Right lung (tissue), 5 donors: ENCODE data around the gene ITPK1. TPM values are rescaled to one million over a fixed set of nuclear protein-coding genes. Genes with fewer than 3 reads are reported as not detected.

Experiments
- DNase-seq, 2 donors: peaks; one replicate each; pipeline ENCODE4 v3.0.0-alpha.2; 2013
- polyA plus RNA-seq, 5 donors: library from polyadenylated mRNA; unstranded; fragments of 120-200 nt; gene quantifications; one replicate each; pipeline versions ENCODE4 v1.2.1 to v1.2.3, GENCODE V29; 2013; ENCODE audit warnings: inconsistent platforms in 1 of 5, low replicate concordance in 1 of 5; ENCODE audit not compliant: insufficient read length in 5 of 5, insufficient read depth in 1 of 5

The ITPK1 gene
- polyA plus RNA-seq, 5 donors: 17.4 to 26.1 (median 19.9) TPM

DNA sequence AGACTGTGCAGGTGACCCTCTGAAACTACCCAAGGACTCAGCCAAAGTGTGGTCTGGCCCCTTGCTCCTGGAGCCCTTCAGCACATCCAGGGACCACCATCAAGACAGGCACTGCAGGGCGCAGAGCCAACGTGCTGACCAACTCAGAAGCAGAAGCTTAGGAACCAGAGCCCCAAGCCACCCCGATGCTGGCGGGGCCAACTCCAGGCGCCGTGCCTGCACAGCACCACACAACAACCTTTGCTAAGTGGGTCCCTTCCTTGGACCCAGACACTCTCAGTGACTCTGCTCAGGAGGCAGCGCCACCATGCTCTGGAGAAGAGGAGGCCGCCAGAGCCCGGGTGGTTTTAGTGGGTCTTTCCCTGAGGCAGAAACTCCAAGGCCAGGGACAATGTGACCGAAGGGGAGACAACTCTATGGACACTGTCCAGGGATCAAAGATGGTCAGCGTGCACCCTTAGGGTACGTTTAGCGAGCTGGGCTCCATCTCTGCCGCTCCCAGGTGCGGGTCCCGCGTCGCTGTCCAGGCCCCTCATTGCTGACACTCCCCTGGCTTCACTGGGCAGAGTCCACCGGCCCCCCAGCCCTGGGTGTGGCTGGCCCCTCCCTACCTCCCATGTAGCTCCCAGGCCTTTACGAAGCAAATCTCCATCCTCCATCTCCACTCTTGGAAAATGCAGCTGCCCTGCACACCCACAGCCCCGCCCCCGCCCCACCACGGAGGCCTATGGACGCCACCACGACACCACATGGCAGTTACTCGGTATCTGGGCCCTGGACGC lies 176.6 kb downstream of the ITPK1 start:
- no peak for DNase-seq

DNA sequence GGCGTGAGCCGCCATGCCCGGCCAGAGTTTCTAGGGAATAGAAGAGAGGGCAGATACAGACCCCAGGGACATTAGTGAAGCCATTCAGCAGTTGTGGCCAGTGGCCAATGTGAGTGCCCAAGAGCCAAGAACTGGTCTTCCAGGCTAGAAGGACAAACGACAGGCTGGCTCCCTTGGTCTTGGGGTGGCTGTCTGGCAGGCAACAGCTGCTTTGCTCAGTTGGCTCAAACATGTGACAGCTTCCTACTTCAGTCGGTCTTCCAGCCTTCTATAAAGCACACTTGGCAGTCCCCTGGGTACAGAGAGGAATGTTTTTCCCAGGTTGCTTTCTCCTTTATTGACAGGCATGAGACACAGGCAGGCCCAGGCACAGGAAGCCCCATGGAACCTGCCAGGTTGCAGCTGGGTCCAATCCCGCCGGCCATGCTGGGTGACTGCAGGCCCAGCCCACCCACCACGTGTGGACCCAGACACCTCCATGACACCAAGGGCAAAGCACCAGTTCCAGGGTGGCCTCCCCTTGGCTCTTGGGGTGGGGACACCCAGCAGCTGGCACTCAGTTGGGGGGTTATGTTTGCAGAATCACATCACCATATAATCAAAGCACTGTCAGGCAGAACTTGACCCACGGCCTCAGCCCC lies 177.4 kb downstream of the ITPK1 start:
- DNase-seq: no peak

DNA sequence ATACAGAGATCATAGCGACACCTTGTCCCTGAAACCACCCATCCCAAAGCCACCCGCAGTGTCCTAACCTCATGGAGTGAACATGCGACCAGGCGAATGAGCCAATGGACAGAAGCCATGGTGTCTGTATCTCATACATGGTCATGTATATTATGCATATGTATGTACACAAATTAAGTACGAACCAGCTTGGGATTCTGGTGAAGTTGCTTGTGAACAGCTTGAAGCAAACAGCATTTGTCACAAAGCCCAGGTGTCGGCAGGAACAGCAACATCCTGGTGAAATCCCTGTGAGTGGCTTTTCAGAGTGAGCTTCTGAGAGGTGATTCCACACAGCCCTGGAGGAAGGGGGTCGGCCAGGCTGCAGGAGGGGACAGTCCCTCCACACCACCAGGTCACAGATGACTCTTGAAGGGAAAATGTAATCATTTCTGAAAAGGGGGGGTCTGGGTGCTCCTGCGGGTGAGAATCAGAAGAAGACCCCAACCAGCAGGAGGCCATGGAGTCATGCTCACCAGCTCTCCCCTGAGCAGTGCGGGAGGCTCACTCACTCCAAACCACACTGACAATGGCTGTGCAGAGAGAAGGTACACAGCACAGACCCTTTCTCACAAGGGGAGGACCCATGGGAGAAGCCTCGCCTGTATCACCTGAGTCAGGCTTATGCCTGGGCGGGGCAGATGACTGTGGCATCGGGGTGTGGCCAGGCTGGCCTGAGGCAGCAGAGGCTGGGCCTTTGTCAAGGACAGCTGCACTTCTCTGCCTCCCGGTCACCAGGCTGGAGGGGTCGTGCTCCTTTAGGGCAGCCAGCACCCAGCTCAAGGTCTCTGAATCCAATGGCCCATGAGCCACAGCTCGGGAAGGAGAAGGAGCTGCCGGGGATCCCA lies 178.4 kb downstream of the ITPK1 start:
- DNase-seq: no peak

DNA sequence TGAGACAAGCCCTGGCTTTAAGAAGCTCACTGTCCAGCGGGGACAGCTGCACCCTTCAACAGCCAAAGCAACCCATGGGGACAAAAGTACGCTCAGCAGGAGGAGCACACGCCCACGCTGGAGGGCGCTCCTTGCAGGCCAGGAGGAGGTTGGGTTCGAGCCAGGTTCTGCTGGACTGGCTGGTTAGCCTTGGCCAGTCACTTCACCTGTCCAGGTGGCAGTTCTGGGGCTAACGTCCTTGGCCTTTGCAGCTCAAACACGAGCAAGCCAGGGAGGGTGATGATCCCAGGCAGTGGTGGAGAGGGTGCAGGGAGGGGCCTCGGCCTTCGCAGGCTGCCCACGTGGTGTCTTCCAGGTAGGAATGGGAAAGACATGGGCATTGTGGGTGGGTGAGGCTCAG lies 179.6 kb downstream of the ITPK1 start:
- DNase-seq: no peak

DNA sequence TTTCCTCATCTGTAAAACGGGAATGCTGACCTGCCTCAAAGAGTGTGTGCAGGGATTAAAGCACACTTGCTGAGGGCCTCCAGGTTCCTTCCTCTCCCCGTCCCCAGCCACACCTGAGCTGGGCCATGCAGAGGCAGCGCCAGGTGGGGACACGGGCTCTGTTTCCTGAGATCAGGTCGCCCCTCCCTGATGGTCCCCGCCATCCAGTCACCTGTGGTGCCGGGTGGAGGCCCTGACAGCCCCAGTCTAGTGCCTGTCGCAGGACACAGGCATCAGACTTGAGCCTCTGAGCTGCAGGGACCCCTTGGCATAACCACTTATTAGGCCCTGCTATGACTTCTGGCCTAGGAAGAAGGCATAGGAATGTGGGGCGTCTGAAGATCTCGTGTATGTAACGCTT lies 180.3 kb downstream of the ITPK1 start:
- DNase-seq: no peak

DNA sequence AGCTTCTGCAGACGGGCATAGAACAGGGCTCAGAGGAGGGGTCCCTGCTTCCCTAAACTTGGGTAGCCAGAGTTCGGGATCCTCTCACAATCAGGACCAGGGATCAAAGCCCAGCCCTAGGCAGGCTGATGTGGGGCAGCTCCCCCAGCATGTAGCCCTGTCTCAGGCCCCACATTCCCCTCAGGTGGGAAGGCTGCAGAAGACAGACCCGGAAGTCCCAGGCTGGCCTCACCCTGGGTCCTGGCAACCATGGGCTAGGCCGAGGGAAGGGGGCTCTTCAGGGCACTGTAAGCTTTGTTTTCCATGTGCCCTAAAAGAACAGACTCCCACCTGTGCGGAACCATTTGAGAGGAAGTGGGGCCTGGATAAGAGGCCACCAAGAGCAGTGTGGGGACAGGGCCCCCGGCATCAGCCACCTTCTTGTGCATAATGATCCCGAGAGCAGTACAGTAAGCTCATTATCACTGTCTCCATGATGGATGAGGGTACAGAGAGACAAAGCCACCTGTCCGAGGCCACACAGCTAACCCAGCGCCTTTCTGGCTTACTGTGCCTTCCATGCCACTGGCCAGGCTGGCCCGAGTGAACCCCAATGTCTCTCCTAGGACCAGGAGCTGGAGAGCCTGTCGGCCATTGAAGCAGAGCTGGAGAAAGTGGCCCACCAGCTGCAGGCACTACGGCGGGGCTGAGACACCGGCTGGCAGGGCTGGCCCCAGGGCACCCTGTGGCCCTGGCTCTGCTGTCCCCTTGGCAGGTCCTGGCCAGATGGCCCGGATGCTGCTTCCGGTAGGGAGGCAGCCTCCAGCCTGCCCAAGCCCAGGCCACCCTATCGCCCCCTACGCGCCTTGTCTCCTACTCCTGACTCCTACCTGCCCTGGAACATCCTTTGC lies 181.3 kb downstream of the ITPK1 start:
- DNase-seq: no peak

DNA sequence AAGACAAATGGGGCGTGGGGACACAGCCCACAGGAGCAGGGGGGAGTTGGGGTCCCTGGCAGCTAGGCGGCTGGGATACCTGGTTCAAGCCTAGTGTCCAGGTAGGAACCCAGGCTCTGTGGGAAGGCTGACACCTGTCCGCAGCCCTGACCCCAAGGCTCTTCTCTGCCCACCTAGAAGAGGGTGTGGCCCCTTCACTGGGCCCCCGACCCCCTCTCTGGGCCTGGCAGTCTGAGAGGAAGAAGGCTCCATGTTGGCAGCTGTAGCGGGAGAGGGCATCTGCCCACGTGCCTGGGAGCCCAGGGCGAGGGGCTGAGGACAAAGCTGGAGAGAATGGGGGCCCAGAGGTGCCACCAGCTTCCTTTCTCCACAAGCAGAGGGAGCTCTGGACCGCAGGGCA lies 182.2 kb downstream of the ITPK1 start:
- DNase-seq: no peak

DNA sequence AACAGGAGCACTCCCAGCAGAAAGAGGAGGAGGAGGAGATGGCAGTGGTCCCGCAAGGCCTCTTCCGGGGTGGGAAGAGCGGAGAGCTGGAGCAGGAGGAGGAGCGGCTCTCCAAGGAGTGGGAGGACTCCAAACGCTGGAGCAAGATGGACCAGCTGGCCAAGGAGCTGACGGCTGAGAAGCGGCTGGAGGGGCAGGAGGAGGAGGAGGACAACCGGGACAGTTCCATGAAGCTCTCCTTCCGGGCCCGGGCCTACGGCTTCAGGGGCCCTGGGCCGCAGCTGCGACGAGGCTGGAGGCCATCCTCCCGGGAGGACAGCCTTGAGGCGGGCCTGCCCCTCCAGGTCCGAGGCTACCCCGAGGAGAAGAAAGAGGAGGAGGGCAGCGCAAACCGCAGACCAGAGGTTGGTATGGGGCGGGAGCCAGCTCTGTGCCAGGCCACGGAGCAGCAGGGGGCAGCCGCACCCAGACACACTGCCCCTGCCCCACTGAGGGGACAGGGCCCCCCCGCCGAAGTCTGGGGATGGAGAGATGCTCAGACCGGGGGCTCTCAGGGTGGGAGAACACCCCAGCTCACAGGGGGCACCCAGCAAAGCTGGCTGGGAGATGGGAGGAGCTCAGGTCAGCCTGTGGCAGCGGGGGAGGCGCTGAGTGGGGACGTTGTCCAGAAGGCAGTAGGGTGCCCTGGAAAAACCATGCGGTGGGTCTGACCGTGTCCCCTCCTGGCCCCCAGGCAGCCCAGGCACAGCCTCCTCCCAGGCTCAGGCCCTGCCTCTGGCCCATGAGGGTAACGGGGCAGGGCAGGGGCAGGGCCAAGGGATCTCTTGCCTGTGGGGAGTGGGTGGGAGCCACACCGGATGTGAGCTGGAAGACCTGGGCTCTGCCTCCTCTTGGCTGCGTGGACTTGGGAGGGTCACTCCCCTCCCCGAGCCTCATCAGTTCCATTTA lies 183.0 kb downstream of the ITPK1 start:
- DNase-seq: no peak

DNA sequence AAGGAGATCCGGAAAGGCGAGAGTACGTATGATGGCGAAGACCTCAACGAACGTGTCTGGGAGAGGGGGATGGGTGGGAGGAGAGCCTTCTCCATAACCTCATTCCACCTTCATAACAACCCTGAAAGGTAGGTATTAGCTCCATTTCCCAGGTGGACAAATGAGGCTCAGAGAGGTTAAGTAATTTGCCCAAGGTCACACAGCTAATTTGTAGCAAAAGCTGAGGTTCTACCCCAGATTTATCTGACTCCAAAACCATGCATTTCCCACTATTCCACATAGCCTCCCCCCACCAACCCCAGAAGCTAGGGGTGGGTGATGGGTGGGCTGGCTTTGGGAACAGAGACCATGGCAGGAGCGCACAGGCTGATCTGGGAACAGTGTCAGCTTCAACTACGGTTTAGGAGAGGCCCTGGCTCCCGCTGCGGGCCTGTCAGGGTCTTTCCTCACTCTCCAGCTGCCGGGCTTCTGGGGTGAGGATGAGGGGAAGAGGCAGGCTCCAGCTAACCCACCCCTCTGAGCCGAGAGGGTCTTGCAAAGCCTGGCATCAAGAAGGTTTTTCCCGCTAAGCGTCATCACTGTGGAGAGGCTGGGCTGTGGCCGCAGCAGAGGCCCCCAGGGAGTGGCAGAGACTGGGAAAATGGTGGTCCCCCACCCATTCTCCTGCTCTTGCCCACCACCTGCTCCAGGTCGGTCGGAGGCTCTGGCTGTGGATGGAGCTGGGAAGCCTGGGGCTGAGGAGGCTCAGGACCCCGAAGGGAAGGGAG lies 183.9 kb downstream of the ITPK1 start:
- no peak for DNase-seq

DNA sequence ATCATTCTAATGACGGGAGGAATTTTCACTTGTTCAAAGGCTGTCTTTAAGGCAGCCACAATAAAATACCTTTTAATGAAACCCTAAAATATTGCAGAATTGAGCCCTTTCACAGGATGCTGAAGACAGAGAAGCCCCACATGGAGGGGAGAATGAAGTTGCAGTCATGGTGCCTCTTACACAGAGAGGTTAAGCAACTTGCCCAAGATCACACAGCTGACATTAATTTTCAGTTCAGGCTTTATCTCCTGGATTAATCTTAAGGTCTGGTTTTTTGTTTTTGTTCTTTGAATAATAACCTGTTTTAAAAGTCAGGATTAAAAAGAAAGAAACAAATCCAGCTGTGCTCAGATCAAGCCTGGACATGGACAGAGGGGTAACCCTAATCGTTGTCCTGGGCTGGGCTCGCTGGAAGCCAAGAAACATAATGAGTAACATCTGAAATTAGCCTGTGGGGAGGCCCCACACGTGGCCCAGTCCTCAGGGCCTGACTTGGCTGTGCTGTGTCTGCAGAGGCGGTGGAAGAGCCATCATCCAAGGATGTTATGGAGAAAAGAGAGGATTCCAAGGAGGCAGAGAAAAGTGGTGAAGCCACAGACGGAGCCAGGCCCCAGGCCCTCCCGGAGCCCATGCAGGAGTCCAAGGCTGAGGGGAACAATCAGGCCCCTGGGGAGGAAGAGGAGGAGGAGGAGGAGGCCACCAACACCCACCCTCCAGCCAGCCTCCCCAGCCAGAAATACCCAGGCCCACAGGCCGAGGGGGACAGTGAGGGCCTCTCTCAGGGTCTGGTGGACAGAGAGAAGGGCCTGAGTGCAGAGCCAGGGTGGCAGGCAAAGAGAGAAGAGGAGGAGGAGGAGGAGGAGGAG lies 184.8 kb downstream of the ITPK1 start:
- no peak for DNase-seq

DNA sequence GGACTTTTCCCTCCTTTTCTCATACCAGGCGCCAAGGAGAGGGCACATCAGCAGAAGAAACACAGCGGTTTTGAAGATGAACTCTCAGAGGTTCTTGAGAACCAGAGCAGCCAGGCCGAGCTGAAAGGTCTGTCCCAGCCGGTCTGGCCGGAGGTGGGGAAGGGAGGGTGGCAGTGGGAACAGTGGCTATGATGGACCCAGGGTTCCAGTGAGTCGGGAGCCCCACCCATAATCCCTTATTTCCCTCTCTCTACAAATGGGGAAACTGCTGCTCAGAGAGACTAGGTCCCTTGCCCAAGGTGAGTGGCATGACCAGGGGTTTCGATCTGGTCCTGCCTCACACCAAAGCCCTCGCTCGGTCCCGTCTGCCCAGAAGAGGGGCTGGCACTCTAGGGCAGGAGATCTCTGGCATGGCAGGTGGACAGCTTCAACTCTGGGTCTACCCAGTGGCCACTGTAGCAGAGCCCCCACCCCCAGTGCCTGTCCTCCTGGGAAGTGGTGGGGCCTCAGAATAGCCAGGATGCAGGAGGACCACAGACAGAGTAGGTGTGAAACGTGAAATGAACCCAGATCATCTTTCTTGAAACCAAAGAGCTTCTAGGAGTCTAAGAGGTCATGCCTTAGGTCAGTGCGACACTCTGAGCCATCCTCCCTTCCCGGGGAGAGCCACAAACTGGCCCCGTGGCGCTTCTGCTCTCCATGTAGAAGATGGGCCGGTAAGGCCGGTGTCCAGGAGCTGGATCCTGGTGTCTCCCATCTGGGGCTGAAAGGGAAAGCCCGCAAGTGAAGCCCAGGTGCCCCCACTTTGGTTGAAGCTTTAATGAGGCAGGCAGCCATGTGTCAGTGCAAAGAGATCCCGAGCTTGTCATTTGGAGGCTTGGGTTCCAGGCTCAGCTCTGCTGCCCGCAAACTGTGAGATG lies 185.8 kb downstream of the ITPK1 start:
- no peak for DNase-seq

DNA sequence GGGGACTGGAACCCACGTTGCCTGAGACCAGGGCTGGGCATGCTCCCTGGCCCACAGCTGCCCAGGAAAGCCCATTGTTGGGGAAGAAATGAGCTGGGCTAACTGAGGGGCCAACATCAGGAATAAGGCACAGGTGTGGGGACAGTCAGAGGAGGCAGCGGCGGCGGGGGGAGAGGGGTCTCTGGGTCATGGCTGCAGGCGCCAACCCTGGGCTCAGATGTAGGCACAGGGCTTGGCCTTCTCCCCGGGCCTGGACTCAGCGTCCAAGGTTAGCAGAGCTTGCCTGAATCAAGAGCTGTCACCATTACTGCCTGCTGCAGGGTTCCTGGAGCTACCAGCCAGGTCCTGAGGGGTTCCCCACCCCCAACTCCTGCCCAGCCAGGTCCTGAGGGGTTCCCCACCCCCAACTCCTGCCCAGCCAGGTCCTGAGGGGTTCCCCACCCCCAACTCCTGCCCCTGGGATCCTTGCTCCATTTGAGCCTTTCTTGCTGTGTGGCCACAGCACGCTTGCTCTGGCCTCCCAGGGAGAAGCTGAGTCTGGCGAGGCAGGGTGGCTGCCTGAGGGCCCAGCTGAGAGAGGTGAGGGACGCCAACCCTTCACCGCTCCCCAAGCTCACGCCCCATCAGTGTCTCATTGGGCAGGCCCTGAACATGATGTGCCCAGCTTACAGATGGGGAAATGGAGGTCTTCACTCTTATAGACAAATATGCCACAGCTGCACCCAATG lies 186.6 kb downstream of the ITPK1 start:
- no peak for DNase-seq

DNA sequence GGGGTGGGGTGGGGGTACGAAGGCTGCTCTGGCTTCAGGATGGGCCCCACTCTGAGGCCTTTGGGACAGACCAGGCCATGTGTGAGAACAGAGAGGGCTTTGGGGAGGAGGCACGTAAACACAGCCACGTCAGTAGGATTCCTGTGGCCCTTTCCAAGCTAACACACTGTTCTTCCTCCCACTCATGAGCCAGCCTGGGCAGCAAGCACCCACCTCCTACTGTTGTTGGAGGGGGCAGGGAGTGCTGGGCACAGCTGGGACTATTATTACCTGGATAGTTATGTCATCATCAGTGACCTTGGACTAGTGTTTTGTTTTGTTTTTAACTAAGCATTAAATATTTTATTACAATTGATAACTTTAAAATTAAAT lies 187.5 kb downstream of the ITPK1 start:
- no peak for DNase-seq

DNA sequence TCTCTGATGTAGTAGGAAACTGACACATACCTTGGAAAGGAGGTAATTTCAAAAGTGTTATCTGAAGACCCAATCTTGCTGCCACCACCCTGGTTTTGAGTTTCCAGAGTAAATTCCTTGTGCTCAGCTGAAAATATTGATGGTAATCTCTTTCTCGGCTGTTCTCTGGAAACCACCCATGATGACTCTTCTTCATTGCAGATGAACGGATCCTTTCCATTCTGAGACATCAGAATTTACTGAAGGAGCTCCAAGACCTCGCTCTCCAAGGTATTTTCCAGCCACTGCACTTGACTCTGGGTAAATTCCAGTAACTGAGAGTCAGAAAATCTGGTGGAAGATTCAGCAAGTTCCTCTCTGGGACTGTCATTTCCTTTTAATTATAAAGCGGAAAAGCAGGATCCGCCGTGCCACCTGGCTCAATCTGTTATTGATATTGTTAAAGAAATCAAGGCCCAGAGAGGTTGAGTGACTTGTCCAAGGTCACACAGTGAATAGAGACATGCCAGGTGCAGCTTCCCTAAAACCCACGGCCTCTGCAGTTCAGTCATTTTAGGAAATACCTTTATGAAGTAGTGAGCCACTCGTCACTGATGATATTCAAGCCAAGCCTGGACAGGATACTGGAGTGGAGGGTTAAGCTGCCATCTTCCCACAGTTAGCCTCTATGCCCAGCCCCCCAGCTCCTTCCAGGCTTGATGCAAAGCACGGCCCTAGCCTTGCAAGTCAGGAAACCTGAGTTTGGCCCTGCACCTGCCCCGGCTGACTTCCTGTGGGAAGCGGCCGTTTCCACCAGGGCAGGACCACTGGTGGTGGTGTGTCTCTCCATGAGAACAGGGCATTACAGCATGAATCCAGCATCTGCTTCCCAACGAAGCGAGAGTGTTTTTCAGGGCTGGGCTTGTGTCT lies 188.1 kb downstream of the ITPK1 start:
- DNase-seq: no peak

DNA sequence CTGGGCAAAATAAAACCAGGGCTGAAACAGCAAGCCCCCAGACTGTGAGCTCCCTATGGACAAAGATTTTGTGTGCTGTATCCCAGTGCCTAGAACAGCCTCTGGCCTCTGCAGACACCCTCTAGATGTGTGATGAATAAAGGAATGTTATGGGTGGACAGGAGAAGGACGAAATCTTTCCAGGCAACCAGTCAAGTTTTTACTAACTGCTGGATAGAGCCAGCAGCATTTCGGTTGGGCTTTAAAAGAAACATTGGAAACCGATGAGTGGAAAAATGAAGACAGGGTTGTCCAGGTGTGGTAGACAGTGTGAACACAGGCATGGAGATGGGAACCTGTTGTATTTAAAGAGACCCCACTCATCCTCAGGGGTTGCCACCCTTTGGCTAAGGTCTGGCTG lies 188.8 kb downstream of the ITPK1 start:
- DNase-seq: no peak
